IMR-90 (cell line): ENCODE measurements around the gene VPS26C. TPM values are rescaled to one million over a fixed set of nuclear protein-coding genes. Genes with fewer than 3 reads are reported as not detected.

Source experiments
- ATAC-seq: fragments of 200-7000 bp; cut with Tn5 transposase; 2 replicates; pipeline ENCODE4 v1.9.1; 2020; ENCODE audit warnings: low read depth, mild to moderate bottlenecking, moderate library complexity
- BruUV-seq: library from RNA; stranded (reverse); fragments of 400-500 nt; replicated peaks from 2 replicates; lab custom pipeline; 2021; lab: Mats Ljungman, UMichigan
- CTCF ChIA-PET: fragments of 300-600 bp; formaldehyde crosslinking; extraction: SDS; loops from one replicate; lab custom pipeline; 2021; ENCODE audit warnings: antibody characterized with exemption; lab: Yijun Ruan, JAX
- POLR2A ChIA-PET: fragments of 300-600 bp; sonication (Branson Sonifier 250); formaldehyde crosslinking; loops from one replicate; lab custom pipeline; 2022; ENCODE audit warnings: antibody characterized with exemption; ENCODE audit not compliant: unreplicated experiment; lab: Charles Lee
- DNase-seq: peaks from one replicate; pipeline ENCODE4 v3.0.0; 2013
- H2AFZ ChIP-seq: replicated peaks from 2 replicates; pipeline ENCODE3; 2013; ENCODE audit warnings: low read length, mild to moderate bottlenecking; ENCODE audit not compliant: poor library complexity
- H2AK5ac ChIP-seq: 2 replicates; pipeline ENCODE4 v1.6.1; 2013; ENCODE audit warnings: low read depth, low read length, inconsistent platforms
- H2AK9ac ChIP-seq: replicated peaks from 2 replicates; pipeline ENCODE3; 2013; ENCODE audit warnings: mild to moderate bottlenecking, low read depth, low read length, moderate library complexity; ENCODE audit not compliant: poor library complexity
- H2BK120ac ChIP-seq: 2 replicates; pipeline ENCODE4 v1.6.1; 2013; ENCODE audit warnings: low read depth, low read length, inconsistent platforms
- H2BK15ac ChIP-seq: 3 replicates; pipeline ENCODE4 v1.6.1; 2013; ENCODE audit warnings: low read depth, low read length, inconsistent platforms
- H2BK20ac ChIP-seq: 2 replicates; pipeline ENCODE4 v1.6.1; 2013; ENCODE audit warnings: low read depth, mild to moderate bottlenecking, inconsistent platforms, low read length, moderate library complexity
- H2BK5ac ChIP-seq: 2 replicates; pipeline ENCODE4 v1.6.1; 2013; ENCODE audit warnings: mild to moderate bottlenecking, low read depth, low read length, inconsistent platforms; ENCODE audit not compliant: poor library complexity, severe bottlenecking
- H3K14ac ChIP-seq: replicated peaks from 2 replicates; pipeline ENCODE4 v1.6.1; 2013; ENCODE audit warnings: low read depth, low read length, inconsistent platforms
- H3K18ac ChIP-seq: 2 replicates; pipeline ENCODE4 v1.6.1; 2013; ENCODE audit warnings: low read depth, low read length, control low read depth
- H3K23ac ChIP-seq: 2 replicates; pipeline ENCODE4 v1.6.1; 2013; ENCODE audit warnings: low read depth, low read length, inconsistent platforms
- H3K27ac ChIP-seq: 2 replicates; pipeline ENCODE4 v1.5.1; 2013; ENCODE audit warnings: mild to moderate bottlenecking, control low read depth, low read length; ENCODE audit not compliant: insufficient read depth
- H3K27me3 ChIP-seq: 2 replicates; pipeline ENCODE4 v1.6.1; 2013; ENCODE audit warnings: low read length; ENCODE audit not compliant: control insufficient read depth, insufficient read depth
- H3K36me3 ChIP-seq: 2 replicates; pipeline ENCODE4 v1.6.1; 2013; ENCODE audit warnings: low read length, mixed read lengths; ENCODE audit not compliant: control insufficient read depth, insufficient read depth
- H3K4ac ChIP-seq: 2 replicates; pipeline ENCODE4 v1.6.1; 2013; ENCODE audit warnings: low read depth, low read length, inconsistent platforms
- H3K4me1 ChIP-seq: 2 replicates; pipeline ENCODE4 v1.6.1; 2013; ENCODE audit warnings: low read length, mixed read lengths; ENCODE audit not compliant: control insufficient read depth, insufficient read depth
- H3K4me2 ChIP-seq: 2 replicates; pipeline ENCODE4 v1.6.1; 2013; ENCODE audit warnings: low read depth, mild to moderate bottlenecking, control low read depth, low read length, moderate library complexity
- H3K4me3 ChIP-seq: 2 replicates; pipeline ENCODE4 v1.5.1; 2013; ENCODE audit warnings: low read depth, mild to moderate bottlenecking, control low read depth, low read length, moderate library complexity; ENCODE audit not compliant: insufficient read depth
- H3K56ac ChIP-seq: 2 replicates; pipeline ENCODE4 v1.6.1; 2013; ENCODE audit warnings: low read length, inconsistent platforms; ENCODE audit not compliant: insufficient read depth; ENCODE audit errors: extremely low read depth
- H3K79me1 ChIP-seq, 2 experiments: 2 replicates each; pipeline ENCODE4 v1.6.1; 2013; ENCODE audit warnings: low read length in 2 of 2, inconsistent platforms in 1 of 2, low read depth in 1 of 2
- H3K9ac ChIP-seq: 2 replicates; pipeline ENCODE4 v1.6.1; 2013; ENCODE audit warnings: low read depth, low read length, control low read depth
- H3K9me1 ChIP-seq: 2 replicates; pipeline ENCODE4 v1.6.1; 2013; ENCODE audit warnings: low read length, inconsistent platforms; ENCODE audit not compliant: insufficient read depth
- H3K9me3 ChIP-seq: 2 replicates; pipeline ENCODE4 v1.6.1; 2013; ENCODE audit warnings: low read length; ENCODE audit not compliant: control insufficient read depth, insufficient read depth
- H4K20me1 ChIP-seq: 2 replicates; pipeline ENCODE4 v1.6.1; 2013; ENCODE audit warnings: low read length, inconsistent platforms; ENCODE audit not compliant: insufficient read depth
- H4K5ac ChIP-seq: 2 replicates; pipeline ENCODE4 v1.6.1; 2013; ENCODE audit warnings: mild to moderate bottlenecking, low read depth, low read length, control low read depth
- H4K8ac ChIP-seq, 2 experiments: 2 replicates each; pipeline ENCODE4 v1.6.1; 2013; ENCODE audit warnings: low read depth in 2 of 2, low read length in 2 of 2, control low read depth in 1 of 2, inconsistent platforms in 1 of 2
- H4K91ac ChIP-seq: 2 replicates; pipeline ENCODE4 v1.6.1; 2013; ENCODE audit warnings: low read depth, low read length, inconsistent platforms; ENCODE audit not compliant: insufficient read depth
- BHLHE40 ChIP-seq: fragments of 150-350 bp; IDR thresholded peaks from 2 replicates; pipeline ENCODE4 v1.6.1; 2016; ENCODE audit warnings: mild to moderate bottlenecking, low read depth, low read length
- RCOR1 ChIP-seq: IDR thresholded peaks from 2 replicates; pipeline ENCODE4 v1.6.1; 2012; ENCODE audit warnings: mild to moderate bottlenecking, low read length, improper control_type of control experiment; ENCODE audit not compliant: insufficient replicate concordance
- RFX5 ChIP-seq: IDR thresholded peaks from 2 replicates; pipeline ENCODE4 v1.8.0; 2012; ENCODE audit warnings: low read depth, mild to moderate bottlenecking, low read length, moderate library complexity
- WGBS, 2 experiments: methylation state at CpG; one replicate each; pipeline versions ENCODE4 v1.1.5 to v1.1.7; 2013; ENCODE audit warnings: missing lambda C conversion rate in 2 of 2; ENCODE audit not compliant: insufficient read length in 1 of 2; ENCODE audit errors: extremely low coverage in 2 of 2; 5-methylcytosine and 5-hydroxymethylcytosine counted together
- dilution Hi-C: fragments of 300-500 bp; cut with HindIII; formaldehyde crosslinking; loops from one replicate; pipeline ENCODE4 v1.14.3; 2018; ENCODE audit warnings: low sequenced_read_pairs; ENCODE audit not compliant: unreplicated experiment
- in situ Hi-C: fragments of 300-500 bp; cut with MboI; formaldehyde crosslinking; loops from 3 replicates; pipeline ENCODE4 v1.14.3; 2019; ENCODE audit warnings: low sequenced_read_pairs, inconsistent platforms, mixed read lengths
- intact Hi-C: fragments of 100-400 bp; cut with micrococcal nuclease; formaldehyde crosslinking; loops from 2 replicates; pipeline ENCODE4 v1.10.0; 2022
- polyA plus RNA-seq, 3 experiments: library from polyadenylated mRNA; depleted of rRNA; stranded (reverse); fragments of >200 nt; gene quantifications; 2 replicates each; pipeline ENCODE4 v1.2.3, GENCODE V29; 2012; ENCODE audit warnings: low replicate concordance in 1 of 3
- total RNA-seq: library from RNA; depleted of rRNA; stranded (reverse); fragments of >200 nt; gene quantifications from 2 replicates; pipeline ENCODE4 v1.2.3, GENCODE V29; 2012
- TF ChIP-seq, protein P1 (sequence below): fragments of 150-350 bp; IDR thresholded peaks from 2 replicates; pipeline ENCODE4 v1.6.1; 2017; ENCODE audit warnings: mild to moderate bottlenecking, antibody characterized with exemption, low read length, low read depth

The VPS26C gene
- total and polyA plus RNA-seq, 2 of the 4 experiments (the other 2 are of a cell fraction), result 30.0 to 36.6 TPM

DNA sequence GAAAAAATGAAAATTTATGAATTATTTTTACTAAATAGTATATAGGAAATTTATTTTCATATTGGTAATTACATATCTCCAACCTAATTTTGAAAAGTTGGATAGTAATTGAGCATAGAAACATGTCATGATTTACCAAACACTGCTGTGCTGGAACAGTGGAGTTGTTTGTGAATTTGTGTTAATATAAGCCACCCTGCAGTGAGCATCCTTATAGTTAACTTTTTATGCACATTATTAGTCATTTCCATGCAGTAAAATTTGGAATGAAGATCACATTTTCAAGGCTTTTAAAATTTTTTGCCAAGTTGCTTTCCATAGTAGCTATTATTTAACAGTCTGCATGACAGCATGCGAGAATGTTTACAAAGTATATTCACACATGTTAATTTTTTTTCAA is 78.3 kb downstream of the VPS26C start:
- H2BK120ac ChIP-seq, result no peak overlapping the region
- ATAC-seq (no peak), DNase-seq (no peak)
- no peak overlapping the region for H3K4ac ChIP-seq
- H3K9me1 ChIP-seq, result no peaks in the 10 kb centered on the region
- no peak overlapping the region for H3K14ac ChIP-seq
- no peak overlapping the region for H3K56ac ChIP-seq
- H3K4me1 ChIP-seq, result no peaks in the 10 kb centered on the region
- no peak overlapping the region for H4K5ac ChIP-seq
- no peak overlapping the region for H4K91ac ChIP-seq
- no peaks in the 10 kb centered on the region for H3K27me3 ChIP-seq
- POLR2A ChIA-PET, result no interaction called here
- CTCF ChIA-PET, result no interaction called here
- peaks cover 16 to 19% of the 10 kb centered on the region in 2 experiments for H3K79me1 ChIP-seq
- no CpG with 5 or more reads among the region's 1 CpG for WGBS, 2 experiments
- no peak overlapping the region for H2BK5ac ChIP-seq
- no peak overlapping the region for H3K4me2 ChIP-seq
- TF ChIP-seq, protein P1, sequence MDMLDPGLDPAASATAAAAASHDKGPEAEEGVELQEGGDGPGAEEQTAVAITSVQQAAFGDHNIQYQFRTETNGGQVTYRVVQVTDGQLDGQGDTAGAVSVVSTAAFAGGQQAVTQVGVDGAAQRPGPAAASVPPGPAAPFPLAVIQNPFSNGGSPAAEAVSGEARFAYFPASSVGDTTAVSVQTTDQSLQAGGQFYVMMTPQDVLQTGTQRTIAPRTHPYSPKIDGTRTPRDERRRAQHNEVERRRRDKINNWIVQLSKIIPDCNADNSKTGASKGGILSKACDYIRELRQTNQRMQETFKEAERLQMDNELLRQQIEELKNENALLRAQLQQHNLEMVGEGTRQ, result no peak
- TF ChIP-seq RFX5 (no peak), RCOR1 (no peak), BHLHE40 (no peak)
- no peak overlapping the region for H4K8ac ChIP-seq
- H3K9ac ChIP-seq, result no peak overlapping the region
- no TSS peak for BruUV-seq
- H4K20me1 ChIP-seq, result peaks cover 7% of the 10 kb centered on the region; the same call in 1 of the 2 replicates
- no peak overlapping the region for H2AK9ac ChIP-seq
- in situ Hi-C loops, result no loop called here
- H2BK20ac ChIP-seq, result no peak overlapping the region
- H3K27ac ChIP-seq, result no peak overlapping the region
- intact Hi-C loops, result no loop called here
- dilution Hi-C loops, result no loop called here
- H3K23ac ChIP-seq, result no peak overlapping the region
- no peak overlapping the region for H2AFZ ChIP-seq
- H2BK15ac ChIP-seq, result no peak overlapping the region
- H3K9me3 ChIP-seq, result no peaks in the 10 kb centered on the region
- H3K18ac ChIP-seq, result no peak overlapping the region
- H3K36me3 ChIP-seq, result peaks cover 46% of the 10 kb centered on the region
- no peak overlapping the region for H3K4me3 ChIP-seq
- no peak overlapping the region for H2AK5ac ChIP-seq
